AG08395 (cell line): ENCODE measurements around the gene SIGLEC11.

ENCODE experiments used
- DNase-seq: peaks from one replicate; pipeline ENCODE4 v3.0.0; 2012; ENCODE audit warnings: mixed read lengths, low spot score

Gene SIGLEC11

DNA sequence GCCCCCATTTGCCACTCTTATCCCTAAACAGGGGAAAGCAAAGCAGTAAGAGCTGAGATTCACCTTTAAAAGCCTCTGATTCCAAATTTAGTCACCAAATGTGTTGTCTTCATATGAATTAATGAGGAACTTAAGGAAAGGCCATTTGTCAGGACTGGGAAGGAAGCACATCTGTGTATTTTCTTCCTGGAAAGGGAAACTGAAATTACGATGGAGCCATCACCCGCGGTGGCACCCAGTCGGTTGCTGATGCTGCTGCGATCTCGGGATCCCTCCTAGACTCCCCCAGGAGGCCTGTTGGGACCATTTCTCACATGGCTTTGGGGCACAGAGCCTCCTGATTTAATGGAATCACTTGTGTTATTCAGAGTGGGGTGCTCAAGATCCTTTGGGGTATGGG is 56.8 kb downstream of the SIGLEC11 start:
- no peak for DNase-seq
